Endothelial cell of umbilical vein (primary cell): ENCODE measurements around the gene GNB1L. TPM values are rescaled to one million over a fixed set of nuclear protein-coding genes. Genes with fewer than 3 reads are reported as not detected.
A peak's percentile ranks its signal among the peaks of the same experiment; 100 is the strongest.

Experiments
- BruUV-seq: library from RNA; stranded (reverse); fragments of 400-500 nt; replicated peaks from 2 replicates; lab custom pipeline; 2021; lab: Mats Ljungman, UMichigan
- CTCF ChIA-PET: fragments of 300-600, 350-600 bp; sonication (Branson Sonifier 250); formaldehyde crosslinking; loops from one replicate; lab custom pipeline; 2021; ENCODE audit warnings: antibody characterized with exemption, inconsistent platforms; lab: Charles Lee
- POLR2A ChIA-PET: fragments of 300-600, 350-600 bp; sonication (Branson Sonifier 250); formaldehyde crosslinking; loops from one replicate; lab custom pipeline; 2021; ENCODE audit warnings: antibody characterized with exemption, inconsistent platforms; lab: Charles Lee
- DNase-seq: peaks from one replicate; pipeline ENCODE4 v3.0.0-alpha.2; 2011; ENCODE audit warnings: low read depth, low spot score
- FAIRE-seq: peaks from 2 replicates; lab custom pipeline; 2011; peaks lifted over from hg19 to GRCh38; lab: Jason Lieb, UNC
- H2AFZ ChIP-seq: 2 replicates; pipeline ENCODE4 v1.6.0; 2012; ENCODE audit warnings: low read depth, low read length, control low read depth, inconsistent platforms
- H3K27ac ChIP-seq: 2 replicates; pipeline ENCODE4 v1.5.1; 2011; ENCODE audit warnings: low read depth, mild to moderate bottlenecking, control low read depth, low read length, moderate library complexity; ENCODE audit not compliant: insufficient read depth
- H3K27me3 ChIP-seq, 2 experiments: 2 replicates each; pipeline versions ENCODE4 v1.6.0 to v1.6.1; 2011; ENCODE audit warnings: low read length in 2 of 2, mixed read lengths in 1 of 2; ENCODE audit not compliant: control insufficient read depth in 2 of 2, insufficient read depth in 2 of 2
- H3K36me3 ChIP-seq, 2 experiments: 2 replicates in 1 of 2; 3 replicates in 1 of 2; pipeline ENCODE4 v1.5.1; 2011; ENCODE audit warnings: low read length in 2 of 2, mild to moderate bottlenecking in 1 of 2, moderate library complexity in 1 of 2; ENCODE audit not compliant: control insufficient read depth in 2 of 2, insufficient read depth in 2 of 2; ENCODE audit errors: extremely low read depth in 1 of 2
- H3K4me1 ChIP-seq: 3 replicates; pipeline ENCODE4 v1.5.1; 2011; ENCODE audit warnings: mild to moderate bottlenecking, low read length; ENCODE audit not compliant: control insufficient read depth, insufficient read depth; ENCODE audit errors: extremely low read depth
- H3K4me2 ChIP-seq: 2 replicates; pipeline ENCODE4 v1.6.1; 2011; ENCODE audit warnings: low read length, control low read depth, mixed read lengths; ENCODE audit not compliant: insufficient read depth
- H3K4me3 ChIP-seq, 3 experiments: fragments of 200-600 bp in 1 of 3; sonication (generic), shearing (Covaris generic) in 1 of 3; replicated peaks in 1 of 3; 2 replicates each; pipeline ENCODE4 v1.5.1; 2011 to 2016; ENCODE audit warnings: control low read depth in 3 of 3, low read length in 3 of 3, mild to moderate bottlenecking in 2 of 3, inconsistent platforms in 1 of 3, low read depth in 1 of 3, moderate library complexity in 1 of 3; ENCODE audit not compliant: insufficient read depth in 1 of 3
- H3K79me2 ChIP-seq: 2 replicates; pipeline ENCODE4 v1.6.0; 2012; ENCODE audit warnings: low read length, inconsistent platforms; ENCODE audit not compliant: control insufficient read depth, insufficient read depth
- H3K9ac ChIP-seq: replicated peaks from 2 replicates; pipeline ENCODE3; 2011; ENCODE audit warnings: low read length, control low read depth; ENCODE audit not compliant: insufficient read depth; ENCODE audit errors: extremely low read depth
- H3K9me1 ChIP-seq: replicated peaks from 3 replicates; pipeline ENCODE4 v1.6.0; 2011; ENCODE audit warnings: mild to moderate bottlenecking, low read length; ENCODE audit not compliant: control insufficient read depth, insufficient read depth; ENCODE audit errors: extremely low read depth
- H3K9me3 ChIP-seq: replicated peaks from 2 replicates; pipeline ENCODE4 v1.5.1; 2012; ENCODE audit warnings: low read length, inconsistent platforms; ENCODE audit not compliant: control insufficient read depth, insufficient read depth
- H4K20me1 ChIP-seq: replicated peaks from 2 replicates; pipeline ENCODE3; 2011; ENCODE audit warnings: mild to moderate bottlenecking, low read length; ENCODE audit not compliant: control insufficient read depth, insufficient read depth; ENCODE audit errors: extremely low read depth
- CTCF ChIP-seq, 2 donors: IDR thresholded peaks; 1 replicate in 1 of 2; 2 replicates in 1 of 2; pipeline ENCODE4 v1.5.1; 2011; ENCODE audit warnings: low read length in 2 of 2, mild to moderate bottlenecking in 2 of 2, moderate library complexity in 2 of 2, control low read depth in 1 of 2, inconsistent platforms in 1 of 2, low read depth in 1 of 2; ENCODE audit not compliant: insufficient read depth in 1 of 2; ENCODE audit errors: extremely low read depth in 1 of 2
- EZH2 ChIP-seq: IDR thresholded peaks from 2 replicates; pipeline ENCODE4 v1.6.1; 2012; ENCODE audit warnings: borderline replicate concordance, low read depth, mild to moderate bottlenecking, moderate library complexity, low read length, inconsistent platforms; ENCODE audit not compliant: severe bottlenecking
- FOS ChIP-seq: IDR thresholded peaks from 2 replicates; pipeline ENCODE4 v1.6.1; 2011; ENCODE audit warnings: mild to moderate bottlenecking, low read length, moderate library complexity, borderline replicate concordance; ENCODE audit not compliant: insufficient read depth
- JUN ChIP-seq: IDR thresholded peaks from 2 replicates; pipeline ENCODE4 v1.6.1; 2011; ENCODE audit warnings: borderline replicate concordance, low read depth; ENCODE audit not compliant: insufficient read length, insufficient read depth
- MYC ChIP-seq: IDR thresholded peaks from one replicate; pipeline ENCODE4 v1.6.1; 2011; ENCODE audit warnings: mild to moderate bottlenecking, low read depth, low read length
- POLR2A ChIP-seq: IDR thresholded peaks from 2 replicates; pipeline ENCODE4 v1.6.1; 2012; ENCODE audit warnings: low read depth, mild to moderate bottlenecking, control low read depth, low read length
- POLR2AphosphoS5 ChIP-seq: IDR thresholded peaks from 2 replicates; pipeline ENCODE4 v1.6.1; 2012; ENCODE audit warnings: low read depth, mild to moderate bottlenecking, control low read depth, low read length, moderate library complexity; ENCODE audit not compliant: insufficient read depth
- dilution Hi-C: fragments of 300-500 bp; cut with MboI; formaldehyde crosslinking; loops from one replicate; pipeline ENCODE4 v1.15.0; 2019; ENCODE audit warnings: low sequenced_read_pairs; ENCODE audit not compliant: extremely low pct_ligation_motif_present
- intact Hi-C: fragments of 100-400 bp; cut with micrococcal nuclease; formaldehyde crosslinking; loops from one replicate; pipeline ENCODE4 v1.10.0; 2022
- polyA plus RNA-seq, 4 experiments: library from polyadenylated mRNA; depleted of rRNA in 3 of 4; stranded (reverse) in 3 of 4; unstranded in 1 of 4; fragments of >200 nt; gene quantifications; 2 replicates each; pipeline versions ENCODE4 v1.2.1 to v1.2.3, GENCODE V29; 2011 to 2012; ENCODE audit warnings: missing spikeins in 1 of 4
- total RNA-seq: library from RNA; stranded (reverse); gene quantifications from 2 replicates; pipeline ENCODE4 v1.2.3, GENCODE V29; 2021

GNB1L gene
- total and polyA plus RNA-seq, 2 donors (not counting 3 experiments of a cell fraction or from before 2014, with no cell fraction given) = 5.4 to 5.9 TPM

- Histone ChIP-seq H3K79me2 (peaks cover 31% of the 10 kb centered on the region), H3K4me2 (peak overlapping the region; percentile 49), H2AFZ (no peak overlapping the region), H3K36me3 (no peaks in the 10 kb centered on the region), H3K9me3 (no peaks in the 10 kb centered on the region), H3K9me1 (no peaks in the 10 kb centered on the region), H3K27ac (peak overlapping the region; percentile 14), H3K9ac (peak overlapping the region; percentile 51), H3K4me3 (peak overlapping the region; percentile 49 to 63 (median 50)), H4K20me1 (no peaks in the 10 kb centered on the region), H3K4me1 (peaks cover 14% of the 10 kb centered on the region), H3K27me3 (peaks cover 17 to 36% of the 10 kb centered on the region in 2 experiments)
- intact Hi-C loops (no loop called here), dilution Hi-C loops (no loop called here)
- FAIRE-seq (no peak), DNase-seq (peak; percentile 33)
- BruUV-seq = no TSS peak
- POLR2A ChIA-PET = no interaction called here
- CTCF ChIA-PET = interaction anchor here (0.9 to 4.4 kb wide), 6 partner anchors 9 to 148 kb away, joined by 3 to 18 read pairs (median 6); no protein-coding TSS in a partner anchor
- TF ChIP-seq POLR2AphosphoS5 = no peak
- no peak for TF ChIP-seq JUN
- no peak for TF ChIP-seq MYC
- TF ChIP-seq CTCF (IDR thresholded peaks at IDR 0.05; ENCODE audit: extremely low read depth in 1 of 2, insufficient read depth in 1 of 2, low read depth in 1 of 2, low read length in 2 of 2) = no peak
- TF ChIP-seq POLR2A = no peak
- TF ChIP-seq FOS = no peak
- TF ChIP-seq EZH2 = peak; percentile 45
These were observed 92.7 kb downstream of the GNB1L start for GRCh38 chr22:19761725-19762567.
